HG03103 (cell line): Measurements from ENCODE around the gene TCF4.
A peak's percentile ranks its signal among the peaks of the same experiment; 100 is the strongest.

Experiments
- ATAC-seq: cut with Tn5 transposase; IDR thresholded peaks from one replicate; pipeline ENCODE4 v1.9.1; 2021; ENCODE audit warnings: low read depth; ENCODE audit not compliant: unreplicated experiment

Gene TCF4

DNA sequence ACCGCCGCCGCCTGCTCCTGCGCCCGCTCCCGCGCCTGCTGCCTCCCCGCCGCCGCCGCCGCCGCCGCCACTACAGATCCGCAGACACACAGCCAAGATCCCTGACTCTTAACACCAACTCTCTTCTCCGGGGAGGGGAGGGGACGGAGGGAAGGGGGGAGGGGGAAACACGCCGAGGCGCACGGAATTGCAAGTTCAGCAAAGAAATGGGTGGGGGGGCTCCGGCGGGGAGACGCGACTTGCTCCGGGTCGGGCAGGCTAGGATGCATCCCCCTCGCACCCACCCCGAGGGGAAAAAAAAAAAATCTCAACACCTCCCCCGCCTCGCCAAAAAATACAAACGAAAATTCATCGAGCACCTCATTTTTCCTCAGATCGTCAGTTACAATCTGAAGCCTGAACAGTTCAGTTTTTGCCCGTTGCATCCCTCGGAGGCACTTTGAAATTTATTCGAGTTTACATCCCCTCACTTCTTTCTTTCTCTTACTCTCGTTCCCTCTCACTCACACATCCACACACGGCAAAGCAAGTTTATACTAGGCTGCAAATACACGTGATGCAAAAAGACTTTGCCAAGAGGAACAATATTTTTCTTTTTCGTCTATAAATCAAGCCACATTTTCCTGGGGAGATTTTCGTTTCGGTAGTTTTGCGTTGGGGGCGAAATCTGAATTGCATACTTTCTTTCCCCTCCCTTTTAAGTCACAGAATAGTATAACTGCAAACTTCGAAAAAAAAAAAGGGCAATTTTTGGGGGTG lies at the start of gene TCF4:
Gene TCF4 (minus strand): TSS at position 82 of the 759 bp plus-strand sequence. CDS start 1,076 bp downstream, outside the sequence.
- no peak for ATAC-seq

GRCh38 chr18:55637204-55637603 lies 49.2 kb upstream of the TCF4 start:
- no peak for ATAC-seq

DNA sequence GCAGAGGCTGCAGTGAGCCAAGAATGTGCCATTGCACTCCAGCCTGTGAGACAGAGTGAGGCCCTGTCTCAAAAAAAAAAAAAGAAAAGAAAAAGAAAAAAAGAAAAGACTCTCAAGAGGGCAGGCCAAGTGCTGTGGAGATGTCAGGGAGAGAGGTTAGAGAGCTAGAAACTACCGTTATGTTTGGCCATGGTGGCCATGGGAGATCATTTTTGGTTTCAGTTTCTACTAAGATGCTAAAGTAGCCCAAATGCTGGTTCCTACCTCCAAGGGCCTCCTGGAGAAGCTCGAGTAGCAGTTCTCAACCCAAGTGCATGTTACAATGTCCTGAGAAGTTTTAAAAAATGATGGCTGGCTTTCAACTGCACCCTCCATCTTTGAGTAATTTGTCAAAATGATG lies 47.4 kb upstream of the TCF4 start:
- ATAC-seq, result no peak

- ATAC-seq, result no peak
These were observed 46.6 kb upstream of the TCF4 start for GRCh38 chr18:55634545-55634944.

- ATAC-seq, result no peak
These were observed 45.0 kb upstream of the TCF4 start for GRCh38 chr18:55633032-55633431.

DNA sequence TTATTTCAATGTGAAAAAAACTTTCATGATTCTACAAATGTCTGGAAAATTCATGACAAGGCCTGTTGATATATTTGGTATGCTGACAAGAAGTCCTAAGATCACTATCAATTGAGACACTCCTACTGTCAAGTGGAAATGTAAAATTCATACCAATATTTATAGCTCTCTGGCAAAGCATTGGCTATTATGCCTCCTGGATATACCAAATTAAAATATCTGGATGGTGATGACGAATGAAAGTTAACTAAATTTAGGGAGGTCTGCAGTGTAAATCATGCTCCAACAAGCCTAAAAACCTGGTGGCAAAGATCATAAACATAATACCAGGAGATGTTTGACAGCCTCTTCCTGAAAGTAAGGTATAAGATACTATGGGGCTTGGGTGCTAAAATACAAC lies 41.1 kb upstream of the TCF4 start:
- no peak for ATAC-seq

DNA sequence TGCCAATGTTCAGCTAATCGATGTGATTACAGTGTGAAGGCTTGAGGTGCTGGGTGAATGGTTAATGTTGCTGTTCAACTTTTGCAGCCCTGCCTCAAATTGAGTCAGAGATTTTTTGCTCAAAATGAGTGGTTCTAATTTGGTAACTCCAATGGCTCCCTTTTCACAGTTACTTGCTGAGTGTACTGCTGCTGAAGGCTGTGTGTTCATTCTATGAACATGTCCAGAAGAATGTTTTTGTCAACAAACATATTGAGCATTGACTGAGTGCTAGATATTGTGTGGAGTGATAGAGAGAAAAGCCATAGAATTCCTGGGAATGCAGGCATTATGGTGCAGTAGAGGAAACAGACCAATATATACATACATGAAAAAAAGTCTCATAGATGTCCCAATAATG lies 39.0 kb upstream of the TCF4 start:
- ATAC-seq, result no peak

GRCh38 chr18:55625901-55626300 lies 37.9 kb upstream of the TCF4 start:
- ATAC-seq, result no peak

- ATAC-seq, result no peak
These were observed 35.6 kb upstream of the TCF4 start for GRCh38 chr18:55623626-55624025.

GRCh38 chr18:55610506-55610905 lies 22.5 kb upstream of the TCF4 start:
- ATAC-seq, result no peak

DNA sequence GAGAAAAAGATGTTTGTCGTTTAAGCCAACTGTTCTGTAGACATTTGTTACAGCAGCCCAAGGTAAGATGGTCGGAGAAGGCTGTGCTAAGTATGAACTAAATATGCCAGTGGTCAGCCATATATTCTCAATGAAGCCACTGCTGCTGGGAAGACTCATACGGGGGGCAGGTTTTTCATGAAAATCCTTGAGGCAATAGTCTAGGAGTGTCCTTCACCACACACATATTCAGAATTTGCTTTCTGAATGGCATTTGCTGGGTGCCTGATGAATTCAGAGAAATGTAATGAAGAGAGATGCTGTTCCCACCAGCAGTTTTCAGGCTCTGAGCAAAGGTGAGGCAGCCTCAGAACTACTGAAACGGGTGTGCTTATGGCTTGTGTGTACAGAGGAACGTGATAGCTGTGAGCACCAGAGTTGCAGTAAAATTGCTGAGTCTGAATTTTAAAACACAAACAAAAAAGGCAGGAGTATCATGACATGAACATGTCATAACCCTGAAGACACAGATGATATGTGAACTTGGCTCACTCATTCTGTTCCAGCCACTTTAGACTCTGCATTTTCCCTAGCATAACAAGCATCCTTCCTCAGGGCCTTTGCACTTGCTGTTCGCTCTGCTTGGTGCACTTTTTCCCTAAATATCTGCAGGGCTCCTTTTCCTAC lies 21.3 kb upstream of the TCF4 start:
- no peak for ATAC-seq

DNA sequence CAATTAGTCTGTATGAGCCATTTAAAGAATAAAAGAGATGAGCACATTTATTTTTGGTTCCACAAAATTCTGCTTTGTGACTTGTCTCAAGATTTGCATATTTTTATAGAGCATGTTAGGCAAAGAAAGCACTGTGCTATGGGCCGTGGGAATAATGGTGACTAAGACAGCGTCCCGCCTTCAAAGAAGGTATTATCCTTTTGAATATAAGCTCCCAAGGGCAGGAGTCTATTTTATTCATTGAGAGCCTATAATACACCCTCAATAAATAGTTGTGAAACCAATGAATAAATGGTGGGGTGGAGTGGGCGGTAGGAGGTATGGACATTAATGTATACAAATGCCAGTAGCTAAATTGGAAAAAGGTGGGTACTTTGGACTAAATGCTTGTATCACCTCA lies 20.5 kb upstream of the TCF4 start:
- ATAC-seq, result no peak

DNA sequence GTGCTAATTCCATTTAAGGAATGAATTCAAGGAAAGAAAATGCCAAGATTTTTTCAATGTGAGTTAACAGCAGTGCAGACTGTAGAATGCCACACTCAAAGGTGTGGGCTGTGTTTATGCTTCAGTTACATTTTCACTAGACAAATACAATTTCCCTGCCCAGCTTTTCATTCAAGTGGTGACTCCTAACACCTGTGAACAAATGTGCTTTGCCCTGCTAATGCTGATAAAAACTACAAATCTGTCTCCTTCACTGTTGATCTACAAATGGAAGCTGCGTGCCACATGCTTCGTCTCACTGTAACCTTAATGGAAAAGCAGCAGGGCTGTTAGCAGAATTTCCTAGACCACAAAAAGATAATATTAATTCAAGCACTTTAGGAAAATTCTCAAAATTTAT lies 19.8 kb upstream of the TCF4 start:
- ATAC-seq, result no peak

- peak; percentile 68 for ATAC-seq
These were observed 17.8 kb upstream of the TCF4 start for GRCh38 chr18:55605733-55606338.

DNA sequence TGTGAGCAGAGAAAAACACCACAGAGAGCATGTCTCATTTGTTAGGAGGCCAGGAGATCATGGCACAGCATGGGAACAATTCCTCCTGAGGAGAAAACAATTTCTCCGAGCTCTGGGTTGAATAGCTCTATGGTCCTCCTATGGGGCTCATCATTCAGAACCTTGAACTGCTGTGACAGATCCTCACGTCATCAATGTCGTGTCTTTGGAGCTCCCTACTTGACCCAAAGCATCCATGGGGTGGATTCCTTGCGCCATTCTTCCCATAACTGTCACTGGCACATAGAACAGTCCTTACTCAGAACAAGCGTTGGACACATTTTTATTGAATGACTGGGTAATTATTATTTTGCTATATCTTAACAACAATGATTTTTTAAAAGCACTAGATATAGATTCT lies 15.8 kb upstream of the TCF4 start:
- no peak for ATAC-seq

- ATAC-seq, result no peak
These were observed 5.9 kb upstream of the TCF4 start for GRCh38 chr18:55593888-55594287.

DNA sequence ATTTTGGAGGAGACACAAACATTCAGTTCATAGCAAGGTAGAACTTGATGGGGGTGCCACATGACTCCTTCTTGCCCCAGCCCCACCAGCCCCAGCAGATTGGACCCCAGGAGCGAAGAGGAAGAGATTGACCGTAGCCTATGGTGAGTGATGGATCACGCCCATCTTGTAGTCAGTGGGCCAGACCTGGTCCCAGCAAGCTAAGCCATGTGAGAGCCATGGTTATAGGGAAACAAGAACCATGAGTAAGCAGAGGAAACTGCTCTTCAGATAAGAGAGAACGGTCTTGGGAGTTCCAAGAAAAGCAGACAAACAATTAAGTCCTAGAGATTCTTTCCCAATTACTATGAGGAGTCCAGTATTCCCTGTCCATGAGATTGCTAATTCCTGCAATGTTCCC lies 4.6 kb upstream of the TCF4 start:
- no peak for ATAC-seq

- no peak for ATAC-seq
These were observed 4.1 kb upstream of the TCF4 start for GRCh38 chr18:55592106-55592505.

DNA sequence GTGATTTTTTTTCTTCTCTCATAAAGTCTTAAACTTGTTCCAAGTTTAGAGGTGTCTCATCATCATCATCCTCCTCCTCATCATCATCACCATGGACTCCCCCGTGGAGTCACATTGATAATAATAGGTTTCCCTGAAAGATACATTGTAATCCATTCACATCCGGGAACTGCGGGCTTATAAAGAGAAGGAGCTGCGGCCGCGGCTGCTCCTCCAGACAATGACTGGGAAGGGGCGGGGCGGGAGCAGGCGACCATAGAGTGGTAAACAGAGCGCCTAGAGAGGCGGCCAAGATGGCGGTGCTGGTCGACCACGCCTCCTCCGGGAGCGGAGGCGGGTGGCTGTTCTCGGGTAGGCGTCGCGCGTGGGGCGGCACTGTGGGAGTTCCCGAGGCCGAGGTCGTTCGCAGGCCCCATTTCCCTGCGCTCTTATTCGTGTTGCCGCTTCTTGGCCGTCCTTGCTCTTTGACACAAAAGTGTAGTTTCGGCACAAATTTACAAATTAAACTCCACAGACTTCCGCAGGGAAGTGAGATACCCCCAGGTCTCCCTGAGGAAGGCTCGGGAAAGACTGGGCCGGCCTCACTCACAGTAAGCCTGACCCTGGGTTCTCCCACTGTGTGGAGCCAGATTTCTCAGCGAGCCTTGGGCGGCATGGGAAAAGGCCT lies 1.8 kb upstream of the TCF4 start:
- ATAC-seq, result peak; percentile 82

- ATAC-seq, result no peak
These were observed 1.0 kb upstream of the TCF4 start for GRCh38 chr18:55588870-55589595.
